ENCODE measurements around the gene GPR84. TPM values are rescaled to one million over a fixed set of nuclear protein-coding genes. Genes with fewer than 3 reads are reported as not detected.
A peak's percentile ranks its signal among the peaks of the same experiment; 100 is the strongest.

Gene GPR84
- total and polyA plus RNA-seq, 4 experiments from 2014 or later: 0.36 TPM; not detected in 3

Small RNAs within 50 kb of the gene (microRNA-seq; reads per million reads assigned to microRNA genes)
- gene MIR148B (ENCODE audit: borderline microRNAs expressed, borderline number of aligned reads, borderline replicate concordance): 93.9 reads per million, percentile 68 among the genes with 10 or more reads in this experiment

Other genes with a start within 250 kb of the GPR84 start
- 10 to 100 TPM; 27.2 to 30.7 TPM for gene SMUG1, start 175.5 kb downstream of the GPR84 start, total RNA-seq
- gene SMUG1, start 175.5 kb downstream of the GPR84 start, polyA plus RNA-seq: 10 to 100 TPM; 24.6 to 38.2 TPM
- 10 to 100 TPM; 71.0 to 76.3 TPM for gene CBX5, start 84.4 kb downstream of the GPR84 start, total RNA-seq
- gene CBX5, start 84.4 kb downstream of the GPR84 start, polyA plus RNA-seq: 10 to 100 TPM; 13.3 to 19.2 TPM
- gene HNRNPA1, start 83.8 kb downstream of the GPR84 start, total RNA-seq: 1,000 to 10,000 TPM in 1 of 2 experiments, 100 to 1,000 TPM in 1; 986 to 1,061 TPM
- 100 to 1,000 TPM; 756 to 958 TPM for gene HNRNPA1, start 83.8 kb downstream of the GPR84 start, polyA plus RNA-seq
- gene NFE2, start 63.5 kb downstream of the GPR84 start, total RNA-seq: not detected
- under 1 TPM in 1 of 2 donors, not detected in 1; 0.25 TPM for gene NFE2, start 63.5 kb downstream of the GPR84 start, polyA plus RNA-seq
- gene COPZ1, start 39.4 kb downstream of the GPR84 start, total RNA-seq: 10 to 100 TPM; 81.6 to 92.0 TPM
- 100 to 1,000 TPM; 149 to 200 TPM for gene COPZ1, start 39.4 kb downstream of the GPR84 start, polyA plus RNA-seq
- gene ZNF385A, start 20.2 kb upstream of the GPR84 start, total RNA-seq: 1 to 10 TPM; 1.8 to 2.1 TPM
- not detected for gene ZNF385A, start 20.2 kb upstream of the GPR84 start, polyA plus RNA-seq
- gene ITGA5, start 54.8 kb upstream of the GPR84 start, total RNA-seq: 100 to 1,000 TPM; 158 to 162 TPM
- gene ITGA5, start 54.8 kb upstream of the GPR84 start, polyA plus RNA-seq: 10 to 100 TPM; 28.8 to 64.7 TPM
- gene GTSF1, start 109.1 kb upstream of the GPR84 start, total RNA-seq: 1 to 10 TPM; 4.2 to 7.0 TPM
- gene GTSF1, start 109.1 kb upstream of the GPR84 start, polyA plus RNA-seq: 10 to 100 TPM; 15.8 to 38.5 TPM
- gene NCKAP1L, start 133.3 kb upstream of the GPR84 start, total RNA-seq: 100 to 1,000 TPM; 134 to 138 TPM
- gene NCKAP1L, start 133.3 kb upstream of the GPR84 start, polyA plus RNA-seq: 100 to 1,000 TPM in 1 of 2 donors, 10 to 100 TPM in 1; 93.4 to 107 TPM
- 1 to 10 TPM; 2.4 to 3.8 TPM for gene PDE1B, start 185.1 kb upstream of the GPR84 start, total RNA-seq
- under 1 TPM in 1 of 2 donors, not detected in 1; 0.56 TPM for gene PDE1B, start 185.1 kb upstream of the GPR84 start, polyA plus RNA-seq
- not detected for gene PPP1R1A, start 224.2 kb upstream of the GPR84 start, total RNA-seq
- gene PPP1R1A, start 224.2 kb upstream of the GPR84 start, polyA plus RNA-seq: not detected